Panc1 (cell line): ENCODE data around the gene LMO1. TPM values are rescaled to one million over a fixed set of nuclear protein-coding genes. Genes with fewer than 3 reads are reported as not detected.

Experiments used
- ATAC-seq: fragments of 200-7000 bp; cut with Tn5 transposase; 2 replicates; pipeline ENCODE4 v1.9.1; 2020; ENCODE audit warnings: mild to moderate bottlenecking, moderate library complexity
- BruUV-seq: library from RNA; stranded (reverse); fragments of 400-500 nt; replicated peaks from 2 replicates; lab custom pipeline; 2021; lab: Mats Ljungman, UMichigan
- CTCF ChIA-PET: fragments of 300-600 bp; sonication (Branson Sonifier 250); formaldehyde crosslinking; loops from one replicate; lab custom pipeline; 2022; ENCODE audit warnings: antibody characterized with exemption; lab: Charles Lee
- POLR2A ChIA-PET: fragments of 300-600 bp; sonication (Branson Sonifier 250); formaldehyde crosslinking; loops from one replicate; lab custom pipeline; 2022; ENCODE audit warnings: antibody characterized with exemption; lab: Charles Lee
- DNase-seq: peaks from one replicate; pipeline ENCODE4 v3.0.0-alpha.2; 2010; ENCODE audit warnings: low read depth, low spot score
- H3K27ac ChIP-seq: 2 replicates; pipeline ENCODE4 v1.5.1; 2011; ENCODE audit warnings: mild to moderate bottlenecking, low read length, inconsistent platforms
- H3K27me3 ChIP-seq: fragments of 200-500 bp; sonication (Bioruptor generic); 2 replicates; pipeline ENCODE4 v1.6.0; 2014; ENCODE audit warnings: low read length, inconsistent platforms; ENCODE audit not compliant: control insufficient read depth, insufficient read depth
- H3K36me3 ChIP-seq: fragments of 200-500 bp; sonication (Bioruptor generic); 2 replicates; pipeline ENCODE4 v1.5.1; 2014; ENCODE audit warnings: inconsistent platforms, mild to moderate bottlenecking, low read length, moderate library complexity; ENCODE audit not compliant: control insufficient read depth, insufficient read depth
- H3K4me1 ChIP-seq: 2 replicates; pipeline ENCODE4 v1.5.1; 2011; ENCODE audit warnings: inconsistent platforms, mild to moderate bottlenecking, low read length, moderate library complexity; ENCODE audit not compliant: control insufficient read depth, insufficient read depth
- H3K4me3 ChIP-seq, 2 experiments: 2 replicates each; pipeline ENCODE4 v1.5.1; 2011 to 2012; ENCODE audit warnings: low read depth in 2 of 2, low read length in 2 of 2, mild to moderate bottlenecking in 2 of 2, inconsistent platforms in 1 of 2, moderate library complexity in 1 of 2
- H3K9me3 ChIP-seq: fragments of 200-500 bp; sonication (Bioruptor generic); 2 replicates; pipeline ENCODE4 v1.5.1; 2014; ENCODE audit warnings: low read depth, mild to moderate bottlenecking, inconsistent platforms, low read length, moderate library complexity; ENCODE audit not compliant: control insufficient read depth, insufficient read depth
- POLR2AphosphoS5 ChIP-seq: IDR thresholded peaks from 2 replicates; pipeline ENCODE4 v1.6.1; 2012; ENCODE audit warnings: mild to moderate bottlenecking, low read depth, low read length, moderate library complexity
- SIN3A ChIP-seq: IDR thresholded peaks from 2 replicates; pipeline ENCODE4 v1.6.1; 2012; ENCODE audit warnings: low read depth, mild to moderate bottlenecking, low read length, moderate library complexity, borderline replicate concordance; ENCODE audit not compliant: insufficient read depth
- TCF7L2 ChIP-seq: IDR thresholded peaks from 2 replicates; pipeline ENCODE4 v1.6.1; 2011; ENCODE audit warnings: mild to moderate bottlenecking, low read depth, low read length, inconsistent platforms
- in situ Hi-C: cut with HindIII; loops from 2 replicates; pipeline ENCODE4 v1.10.0; 2016; ENCODE audit warnings: low sequenced_read_pairs, low pct_unique_long_range_greater_than_20kb
- intact Hi-C: fragments of 100-400 bp; cut with micrococcal nuclease; formaldehyde crosslinking; loops from one replicate; pipeline ENCODE4 v1.10.0; 2022; ENCODE audit not compliant: unreplicated experiment
- total RNA-seq: library from RNA; stranded (reverse); gene quantifications from one replicate; pipeline ENCODE4 v1.2.1, GENCODE V29; 2021; ENCODE audit not compliant: unreplicated experiment
- TF ChIP-seq, protein P1 (sequence below), 2 experiments: IDR thresholded peaks; 2 replicates each; pipeline ENCODE4 v1.6.1; 2011 to 2012; ENCODE audit warnings: low read depth in 2 of 2, control low read depth in 1 of 2, low read length in 1 of 2, mild to moderate bottlenecking in 1 of 2, moderate library complexity in 1 of 2; ENCODE audit not compliant: insufficient read depth in 1 of 2
- TF ChIP-seq, protein P2 (sequence below): fragments of 450-650 bp; IDR thresholded peaks from 2 replicates; pipeline ENCODE4 v1.5.1; 2017; ENCODE audit warnings: mild to moderate bottlenecking

LMO1 gene
- total RNA-seq, 1 experiment from 2014 or later, result not detected

DNA sequence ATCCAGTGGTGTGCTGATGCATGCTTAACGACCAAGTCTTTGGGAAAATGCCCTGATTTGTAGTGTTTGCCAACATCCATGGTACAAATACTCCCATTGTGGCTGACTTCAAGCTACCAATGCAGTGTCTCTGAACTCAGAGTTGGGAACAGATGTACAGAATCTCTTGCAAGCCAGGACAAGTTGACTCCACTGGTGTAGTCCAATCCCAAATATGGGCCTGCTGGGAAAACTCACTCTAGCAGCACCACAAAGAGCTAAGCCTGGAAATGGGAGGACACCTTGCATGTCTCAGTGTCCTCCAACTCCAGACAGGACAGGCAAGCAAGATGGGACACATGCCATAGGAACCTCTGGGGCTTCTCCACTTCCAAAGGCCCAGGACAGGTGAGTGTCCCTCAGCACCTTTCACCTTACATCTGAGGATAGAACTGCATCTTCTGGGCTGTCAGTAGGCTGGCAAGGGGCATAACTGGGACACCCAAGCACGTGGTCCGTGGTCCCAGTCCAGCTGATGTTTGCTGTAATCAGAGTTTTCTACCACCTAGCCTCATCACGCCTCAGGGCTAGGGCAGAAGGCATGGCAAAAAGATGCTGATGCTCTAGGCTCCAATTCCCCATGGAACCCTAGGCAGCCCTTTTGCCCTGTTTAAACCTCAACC, 6.5 kb downstream of the LMO1 start:
- no peak for ATAC-seq
- in situ Hi-C loops, result no loop called here
- Histone ChIP-seq H3K4me3 (no peak overlapping the region), H3K27ac (no peak overlapping the region), H3K36me3 (no peaks in the 10 kb centered on the region), H3K9me3 (no peaks in the 10 kb centered on the region), H3K27me3 (peaks cover 13% of the 10 kb centered on the region), H3K4me1 (no peaks in the 10 kb centered on the region)
- DNase-seq, result no peak
- no TSS peak for BruUV-seq
- POLR2A ChIA-PET, result no interaction called here
- TF ChIP-seq, protein P1, sequence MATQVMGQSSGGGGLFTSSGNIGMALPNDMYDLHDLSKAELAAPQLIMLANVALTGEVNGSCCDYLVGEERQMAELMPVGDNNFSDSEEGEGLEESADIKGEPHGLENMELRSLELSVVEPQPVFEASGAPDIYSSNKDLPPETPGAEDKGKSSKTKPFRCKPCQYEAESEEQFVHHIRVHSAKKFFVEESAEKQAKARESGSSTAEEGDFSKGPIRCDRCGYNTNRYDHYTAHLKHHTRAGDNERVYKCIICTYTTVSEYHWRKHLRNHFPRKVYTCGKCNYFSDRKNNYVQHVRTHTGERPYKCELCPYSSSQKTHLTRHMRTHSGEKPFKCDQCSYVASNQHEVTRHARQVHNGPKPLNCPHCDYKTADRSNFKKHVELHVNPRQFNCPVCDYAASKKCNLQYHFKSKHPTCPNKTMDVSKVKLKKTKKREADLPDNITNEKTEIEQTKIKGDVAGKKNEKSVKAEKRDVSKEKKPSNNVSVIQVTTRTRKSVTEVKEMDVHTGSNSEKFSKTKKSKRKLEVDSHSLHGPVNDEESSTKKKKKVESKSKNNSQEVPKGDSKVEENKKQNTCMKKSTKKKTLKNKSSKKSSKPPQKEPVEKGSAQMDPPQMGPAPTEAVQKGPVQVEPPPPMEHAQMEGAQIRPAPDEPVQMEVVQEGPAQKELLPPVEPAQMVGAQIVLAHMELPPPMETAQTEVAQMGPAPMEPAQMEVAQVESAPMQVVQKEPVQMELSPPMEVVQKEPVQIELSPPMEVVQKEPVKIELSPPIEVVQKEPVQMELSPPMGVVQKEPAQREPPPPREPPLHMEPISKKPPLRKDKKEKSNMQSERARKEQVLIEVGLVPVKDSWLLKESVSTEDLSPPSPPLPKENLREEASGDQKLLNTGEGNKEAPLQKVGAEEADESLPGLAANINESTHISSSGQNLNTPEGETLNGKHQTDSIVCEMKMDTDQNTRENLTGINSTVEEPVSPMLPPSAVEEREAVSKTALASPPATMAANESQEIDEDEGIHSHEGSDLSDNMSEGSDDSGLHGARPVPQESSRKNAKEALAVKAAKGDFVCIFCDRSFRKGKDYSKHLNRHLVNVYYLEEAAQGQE (IDR thresholded peaks at IDR 0.05; ENCODE audit: insufficient read depth in 1 of 2, low read depth in 2 of 2, low read length in 1 of 2), result no peak
- no peak for TF ChIP-seq SIN3A
- no peak for TF ChIP-seq TCF7L2
- TF ChIP-seq POLR2AphosphoS5, result no peak
- TF ChIP-seq, protein P2, sequence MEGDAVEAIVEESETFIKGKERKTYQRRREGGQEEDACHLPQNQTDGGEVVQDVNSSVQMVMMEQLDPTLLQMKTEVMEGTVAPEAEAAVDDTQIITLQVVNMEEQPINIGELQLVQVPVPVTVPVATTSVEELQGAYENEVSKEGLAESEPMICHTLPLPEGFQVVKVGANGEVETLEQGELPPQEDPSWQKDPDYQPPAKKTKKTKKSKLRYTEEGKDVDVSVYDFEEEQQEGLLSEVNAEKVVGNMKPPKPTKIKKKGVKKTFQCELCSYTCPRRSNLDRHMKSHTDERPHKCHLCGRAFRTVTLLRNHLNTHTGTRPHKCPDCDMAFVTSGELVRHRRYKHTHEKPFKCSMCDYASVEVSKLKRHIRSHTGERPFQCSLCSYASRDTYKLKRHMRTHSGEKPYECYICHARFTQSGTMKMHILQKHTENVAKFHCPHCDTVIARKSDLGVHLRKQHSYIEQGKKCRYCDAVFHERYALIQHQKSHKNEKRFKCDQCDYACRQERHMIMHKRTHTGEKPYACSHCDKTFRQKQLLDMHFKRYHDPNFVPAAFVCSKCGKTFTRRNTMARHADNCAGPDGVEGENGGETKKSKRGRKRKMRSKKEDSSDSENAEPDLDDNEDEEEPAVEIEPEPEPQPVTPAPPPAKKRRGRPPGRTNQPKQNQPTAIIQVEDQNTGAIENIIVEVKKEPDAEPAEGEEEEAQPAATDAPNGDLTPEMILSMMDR, result no peak
- CTCF ChIA-PET, result no interaction called here
- intact Hi-C loops, result no loop called here

- Histone ChIP-seq H3K36me3 (no peaks in the 10 kb centered on the region), H3K27ac (no peak overlapping the region), H3K9me3 (no peaks in the 10 kb centered on the region), H3K4me3 (no peak overlapping the region), H3K27me3 (peaks cover 7% of the 10 kb centered on the region), H3K4me1 (no peaks in the 10 kb centered on the region)
- DNase-seq, result no peak
- intact Hi-C loops (no loop called here), in situ Hi-C loops (no loop called here)
- no peak for ATAC-seq
- no TSS peak for BruUV-seq
- POLR2A ChIA-PET, result no interaction called here
- CTCF ChIA-PET, result no interaction called here
- TF ChIP-seq POLR2AphosphoS5 (no peak), TCF7L2 (no peak), SIN3A (no peak)
- TF ChIP-seq, protein P1 (IDR thresholded peaks at IDR 0.05; ENCODE audit: insufficient read depth in 1 of 2, low read depth in 2 of 2, low read length in 1 of 2), result no peak
- TF ChIP-seq, protein P2, result no peak
Observed at GRCh38 chr11:8256271-8257002, 7.2 kb downstream of the LMO1 start.
